ENCODE measurements around the gene DHRSX.

The DHRSX gene

GRCh38 chrX:2418000-2418399 is 82.8 kb downstream of the DHRSX start:
- Histone ChIP-seq H3K27me3 (no peaks in the 10 kb centered on the region), H3K27ac (no peak overlapping the region), H3K9me3 (no peaks in the 10 kb centered on the region), H3K4me1 (ENCODE audit: control insufficient read depth in 1 of 2, insufficient read depth in 1 of 2, low read depth in 1 of 2, low read length in 1 of 2) (no peaks in the 10 kb centered on the region), H3K4me3 (ENCODE audit: low read depth in 1 of 2, low read length in 1 of 2) (no peak overlapping the region), H3K36me3 (peaks cover 14% of the 10 kb centered on the region)
- TF ChIP-seq, protein P1, sequence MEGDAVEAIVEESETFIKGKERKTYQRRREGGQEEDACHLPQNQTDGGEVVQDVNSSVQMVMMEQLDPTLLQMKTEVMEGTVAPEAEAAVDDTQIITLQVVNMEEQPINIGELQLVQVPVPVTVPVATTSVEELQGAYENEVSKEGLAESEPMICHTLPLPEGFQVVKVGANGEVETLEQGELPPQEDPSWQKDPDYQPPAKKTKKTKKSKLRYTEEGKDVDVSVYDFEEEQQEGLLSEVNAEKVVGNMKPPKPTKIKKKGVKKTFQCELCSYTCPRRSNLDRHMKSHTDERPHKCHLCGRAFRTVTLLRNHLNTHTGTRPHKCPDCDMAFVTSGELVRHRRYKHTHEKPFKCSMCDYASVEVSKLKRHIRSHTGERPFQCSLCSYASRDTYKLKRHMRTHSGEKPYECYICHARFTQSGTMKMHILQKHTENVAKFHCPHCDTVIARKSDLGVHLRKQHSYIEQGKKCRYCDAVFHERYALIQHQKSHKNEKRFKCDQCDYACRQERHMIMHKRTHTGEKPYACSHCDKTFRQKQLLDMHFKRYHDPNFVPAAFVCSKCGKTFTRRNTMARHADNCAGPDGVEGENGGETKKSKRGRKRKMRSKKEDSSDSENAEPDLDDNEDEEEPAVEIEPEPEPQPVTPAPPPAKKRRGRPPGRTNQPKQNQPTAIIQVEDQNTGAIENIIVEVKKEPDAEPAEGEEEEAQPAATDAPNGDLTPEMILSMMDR (IDR thresholded peaks at IDR 0.05), result no peak

DNA sequence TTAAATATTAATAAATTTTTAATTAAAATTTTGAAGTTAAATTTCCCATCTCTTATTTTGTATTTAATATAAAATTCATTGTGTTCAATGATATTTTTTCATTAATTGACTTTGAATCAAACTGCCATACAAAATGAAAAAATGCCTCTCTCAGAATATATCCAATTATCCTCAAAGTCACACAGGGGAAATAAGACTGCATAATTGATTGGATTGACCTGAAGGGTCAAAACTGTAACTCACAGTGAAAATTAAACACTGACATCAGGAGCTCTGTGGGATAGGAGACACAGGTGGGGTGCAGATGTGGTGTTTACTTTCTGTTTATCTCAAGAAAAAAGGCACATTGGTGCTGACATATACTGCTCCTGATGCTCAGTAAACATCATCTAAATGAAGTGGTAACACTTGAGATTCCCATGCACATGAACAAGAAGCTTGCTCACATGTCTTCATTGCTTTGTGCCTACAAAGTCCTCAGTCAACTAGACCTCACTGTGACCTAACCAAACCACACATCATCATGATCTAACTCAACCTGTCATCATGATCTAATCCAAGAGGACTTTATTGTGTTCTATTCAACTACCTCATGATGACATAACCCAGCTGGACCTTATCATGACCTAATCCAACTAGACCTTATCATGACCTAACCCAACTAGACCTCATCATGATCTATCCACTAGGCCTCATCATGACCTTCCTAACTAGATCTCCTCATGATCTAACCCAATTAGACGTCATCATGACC is 83.7 kb downstream of the DHRSX start:
- Histone ChIP-seq H3K27ac (no peak overlapping the region), H3K4me1 (ENCODE audit: control insufficient read depth in 1 of 2, insufficient read depth in 1 of 2, low read depth in 1 of 2, low read length in 1 of 2) (no peaks in the 10 kb centered on the region), H3K9me3 (no peaks in the 10 kb centered on the region), H3K36me3 (peaks cover 10% of the 10 kb centered on the region), H3K4me3 (ENCODE audit: low read depth in 1 of 2, low read length in 1 of 2) (no peak overlapping the region), H3K27me3 (no peaks in the 10 kb centered on the region)
- TF ChIP-seq, protein P1 (IDR thresholded peaks at IDR 0.05), result no peak

DNA sequence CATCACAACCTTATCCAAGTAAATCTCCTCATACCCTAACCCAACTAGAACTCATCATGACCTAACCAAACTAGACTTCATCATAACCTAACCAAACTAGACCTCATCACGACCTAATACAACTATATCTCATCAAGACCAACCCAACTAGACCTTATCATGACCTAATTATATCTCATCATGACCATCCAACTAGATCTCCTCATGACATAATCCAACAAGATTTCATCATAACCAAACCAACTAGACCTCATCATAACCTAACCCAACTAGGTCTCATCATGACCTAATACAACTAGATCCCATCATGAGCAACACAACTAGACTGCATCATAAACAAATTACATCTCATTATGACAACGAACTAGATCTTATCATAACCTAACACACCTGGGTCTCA is 86.4 kb downstream of the DHRSX start:
- no peaks in the 10 kb centered on the region for H3K27me3 ChIP-seq
- H3K4me1 ChIP-seq (ENCODE audit: control insufficient read depth in 1 of 2, insufficient read depth in 1 of 2, low read depth in 1 of 2, low read length in 1 of 2), result no peaks in the 10 kb centered on the region
- H3K27ac ChIP-seq, result no peak overlapping the region
- TF ChIP-seq, protein P1 (IDR thresholded peaks at IDR 0.05), result no peak
- no peaks in the 10 kb centered on the region for H3K9me3 ChIP-seq
- H3K4me3 ChIP-seq (ENCODE audit: low read depth in 1 of 2, low read length in 1 of 2), result no peak overlapping the region
- no peaks in the 10 kb centered on the region for H3K36me3 ChIP-seq

GRCh38 chrX:2413969-2414368 is 86.8 kb downstream of the DHRSX start:
- Histone ChIP-seq H3K9me3 (no peaks in the 10 kb centered on the region), H3K36me3 (no peaks in the 10 kb centered on the region), H3K4me1 (ENCODE audit: control insufficient read depth in 1 of 2, insufficient read depth in 1 of 2, low read depth in 1 of 2, low read length in 1 of 2) (no peaks in the 10 kb centered on the region), H3K27me3 (no peaks in the 10 kb centered on the region), H3K27ac (no peak overlapping the region), H3K4me3 (ENCODE audit: low read depth in 1 of 2, low read length in 1 of 2) (no peak overlapping the region)
- TF ChIP-seq, protein P1 (IDR thresholded peaks at IDR 0.05), result no peak

GRCh38 chrX:2412131-2412530 is 88.6 kb downstream of the DHRSX start:
- H3K4me1 ChIP-seq (ENCODE audit: control insufficient read depth in 1 of 2, insufficient read depth in 1 of 2, low read depth in 1 of 2, low read length in 1 of 2), result no peaks in the 10 kb centered on the region
- H3K27me3 ChIP-seq, result no peaks in the 10 kb centered on the region
- H3K36me3 ChIP-seq, result peaks cover 11% of the 10 kb centered on the region
- no peaks in the 10 kb centered on the region for H3K9me3 ChIP-seq
- H3K4me3 ChIP-seq (ENCODE audit: low read depth in 1 of 2, low read length in 1 of 2), result no peak overlapping the region
- TF ChIP-seq, protein P1 (IDR thresholded peaks at IDR 0.05), result no peak
- no peak overlapping the region for H3K27ac ChIP-seq
